DOHH2 (cell line): ENCODE measurements around the gene TBL1X.

ENCODE experiments used
- H3F3A ChIP-seq: fragments of 200-600 bp; sonication (generic), shearing (Covaris generic); 2 replicates; pipeline ENCODE4 v1.6.0; 2016; ENCODE audit warnings: antibody characterized with exemption, mild to moderate bottlenecking; ENCODE audit not compliant: control insufficient read depth, insufficient read depth
- H3K27ac ChIP-seq: fragments of 200-600 bp; sonication (generic); 2 replicates; pipeline ENCODE4 v1.5.1; 2014; ENCODE audit warnings: low read depth, mild to moderate bottlenecking, low read length, moderate library complexity
- H3K27me3 ChIP-seq: fragments of 200-600 bp; sonication (generic); 2 replicates; pipeline ENCODE4 v1.6.1; 2014; ENCODE audit warnings: mild to moderate bottlenecking, low read length, mixed read lengths; ENCODE audit not compliant: control insufficient read depth
- H3K36me3 ChIP-seq: fragments of 200-600 bp; sonication (generic); 2 replicates; pipeline ENCODE4 v1.6.1; 2014; ENCODE audit warnings: mild to moderate bottlenecking, low read length, moderate library complexity, mixed read lengths; ENCODE audit not compliant: control insufficient read depth
- H3K4me1 ChIP-seq: fragments of 200-600 bp; sonication (generic); 2 replicates; pipeline ENCODE4 v1.6.1; 2014; ENCODE audit warnings: mild to moderate bottlenecking, low read length, mixed read lengths; ENCODE audit not compliant: control insufficient read depth
- H3K4me2 ChIP-seq: fragments of 200-600 bp; sonication (generic); 2 replicates; pipeline ENCODE4 v1.6.0; 2014; ENCODE audit warnings: mild to moderate bottlenecking, low read length, moderate library complexity
- H3K4me3 ChIP-seq: fragments of 200-600 bp; sonication (generic); 2 replicates; pipeline ENCODE4 v1.5.1; 2014; ENCODE audit warnings: mild to moderate bottlenecking, low read length, mixed read lengths
- H3K79me2 ChIP-seq: fragments of 200-600 bp; sonication (generic); 2 replicates; pipeline ENCODE4 v1.6.1; 2014; ENCODE audit warnings: mild to moderate bottlenecking, low read length, mixed read lengths; ENCODE audit not compliant: control insufficient read depth
- H3K9me2 ChIP-seq: fragments of 200-600 bp; sonication (generic); replicated peaks from 2 replicates; pipeline ENCODE4 v1.6.1; 2014; ENCODE audit warnings: mild to moderate bottlenecking, low read length, mixed read lengths; ENCODE audit not compliant: control insufficient read depth
- H3K9me3 ChIP-seq: fragments of 200-600 bp; sonication (generic); 2 replicates; pipeline ENCODE4 v1.6.1; 2014; ENCODE audit warnings: antibody characterized with exemption, low read length, mixed read lengths; ENCODE audit not compliant: control insufficient read depth, insufficient read depth
- H4K20me1 ChIP-seq: fragments of 200-600 bp; sonication (generic); 2 replicates; pipeline ENCODE4 v1.6.0; 2014; ENCODE audit warnings: low read depth, mild to moderate bottlenecking, antibody characterized with exemption, low read length, moderate library complexity; ENCODE audit not compliant: control insufficient read depth, insufficient read depth
- EZH2phosphoT487 ChIP-seq: fragments of 200-600 bp; sonication (generic); IDR thresholded peaks from 2 replicates; pipeline ENCODE4 v1.6.1; 2017; ENCODE audit warnings: borderline replicate concordance, mild to moderate bottlenecking, antibody characterized with exemption, low read length, moderate library complexity, mixed read lengths
- TF ChIP-seq, protein P1 (sequence below): fragments of 200-600 bp; sonication (generic); IDR thresholded peaks from one replicate; pipeline ENCODE4 v1.5.1; 2014; ENCODE audit warnings: antibody characterized with exemption, mild to moderate bottlenecking, low read depth, low read length; ENCODE audit not compliant: poor library complexity, severe bottlenecking

Gene TBL1X

DNA sequence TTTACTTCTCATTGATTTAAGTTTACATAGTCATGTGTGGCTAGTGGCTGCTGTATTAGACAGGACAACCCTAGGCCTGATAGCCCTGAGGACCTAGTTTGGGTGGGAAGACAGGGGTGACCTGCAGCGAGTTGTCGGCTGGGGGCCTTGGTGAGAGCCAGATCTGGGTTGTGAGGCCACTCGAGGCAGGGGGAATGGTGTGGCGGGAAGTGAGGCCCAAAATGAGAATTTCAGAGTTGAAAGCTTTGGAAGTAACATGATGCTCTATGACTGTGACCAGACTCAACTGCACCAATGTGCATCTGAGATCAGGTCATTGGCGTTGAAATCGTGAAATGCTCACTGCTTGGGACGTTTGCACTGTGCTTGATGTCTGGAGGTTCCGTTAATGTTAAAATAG lies 72.9 kb downstream of the TBL1X start:
- H3K79me2 ChIP-seq: peaks cover 13% of the 10 kb centered on the region
- no peak overlapping the region for H3K4me3 ChIP-seq
- H4K20me1 ChIP-seq: no peaks in the 10 kb centered on the region
- H3K36me3 ChIP-seq: no peaks in the 10 kb centered on the region
- H3K4me1 ChIP-seq: peaks cover 20% of the 10 kb centered on the region
- no peak overlapping the region for H3K27ac ChIP-seq
- TF ChIP-seq EZH2phosphoT487: no peak
- TF ChIP-seq, protein P1, sequence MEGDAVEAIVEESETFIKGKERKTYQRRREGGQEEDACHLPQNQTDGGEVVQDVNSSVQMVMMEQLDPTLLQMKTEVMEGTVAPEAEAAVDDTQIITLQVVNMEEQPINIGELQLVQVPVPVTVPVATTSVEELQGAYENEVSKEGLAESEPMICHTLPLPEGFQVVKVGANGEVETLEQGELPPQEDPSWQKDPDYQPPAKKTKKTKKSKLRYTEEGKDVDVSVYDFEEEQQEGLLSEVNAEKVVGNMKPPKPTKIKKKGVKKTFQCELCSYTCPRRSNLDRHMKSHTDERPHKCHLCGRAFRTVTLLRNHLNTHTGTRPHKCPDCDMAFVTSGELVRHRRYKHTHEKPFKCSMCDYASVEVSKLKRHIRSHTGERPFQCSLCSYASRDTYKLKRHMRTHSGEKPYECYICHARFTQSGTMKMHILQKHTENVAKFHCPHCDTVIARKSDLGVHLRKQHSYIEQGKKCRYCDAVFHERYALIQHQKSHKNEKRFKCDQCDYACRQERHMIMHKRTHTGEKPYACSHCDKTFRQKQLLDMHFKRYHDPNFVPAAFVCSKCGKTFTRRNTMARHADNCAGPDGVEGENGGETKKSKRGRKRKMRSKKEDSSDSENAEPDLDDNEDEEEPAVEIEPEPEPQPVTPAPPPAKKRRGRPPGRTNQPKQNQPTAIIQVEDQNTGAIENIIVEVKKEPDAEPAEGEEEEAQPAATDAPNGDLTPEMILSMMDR: no peak
- H3K27me3 ChIP-seq: no peaks in the 10 kb centered on the region
- H3K9me3 ChIP-seq: no peaks in the 10 kb centered on the region
- no peaks in the 10 kb centered on the region for H3K9me2 ChIP-seq
- H3F3A ChIP-seq: no peaks in the 10 kb centered on the region
- no peak overlapping the region for H3K4me2 ChIP-seq

GRCh38 chrX:9538544-9539045 lies 73.7 kb downstream of the TBL1X start:
- Histone ChIP-seq H3K4me2 (no peak overlapping the region), H3K27ac (no peak overlapping the region)

GRCh38 chrX:9539605-9540387 lies 74.9 kb downstream of the TBL1X start:
- no peak overlapping the region for H3K4me2 ChIP-seq
- no peaks in the 10 kb centered on the region for H3K9me2 ChIP-seq
- H3K27me3 ChIP-seq: no peaks in the 10 kb centered on the region
- no peak overlapping the region for H3K4me3 ChIP-seq
- peaks cover 8% of the 10 kb centered on the region for H3K4me1 ChIP-seq
- peaks cover 10% of the 10 kb centered on the region for H3K79me2 ChIP-seq
- H3K27ac ChIP-seq: no peak overlapping the region
- H3K36me3 ChIP-seq: no peaks in the 10 kb centered on the region
- TF ChIP-seq, protein P1: no peak
- TF ChIP-seq EZH2phosphoT487: no peak
- H3K9me3 ChIP-seq: no peaks in the 10 kb centered on the region
- no peaks in the 10 kb centered on the region for H3F3A ChIP-seq
- no peaks in the 10 kb centered on the region for H4K20me1 ChIP-seq

More at GRCh38 chrX:9538544-9539045, 73.7 kb downstream of the TBL1X start:
- no peaks in the 10 kb centered on the region for H3K9me3 ChIP-seq
- no peaks in the 10 kb centered on the region for H3K9me2 ChIP-seq
- H3K4me3 ChIP-seq: no peak overlapping the region
- H3K4me1 ChIP-seq: peaks cover 20% of the 10 kb centered on the region
- H3K36me3 ChIP-seq: no peaks in the 10 kb centered on the region
- TF ChIP-seq, protein P1: no peak
- TF ChIP-seq EZH2phosphoT487: no peak
- H3K79me2 ChIP-seq: peaks cover 11% of the 10 kb centered on the region
- H4K20me1 ChIP-seq: no peaks in the 10 kb centered on the region
- H3K27me3 ChIP-seq: no peaks in the 10 kb centered on the region
- H3F3A ChIP-seq: no peaks in the 10 kb centered on the region
